ENCODE results near the gene GABRB1. TPM values are rescaled to one million over a fixed set of nuclear protein-coding genes. Genes with fewer than 3 reads are reported as not detected.

Gene GABRB1
- total and polyA plus RNA-seq, 2 experiments from 2014 or later: 0.26 to 0.97 TPM

DNA sequence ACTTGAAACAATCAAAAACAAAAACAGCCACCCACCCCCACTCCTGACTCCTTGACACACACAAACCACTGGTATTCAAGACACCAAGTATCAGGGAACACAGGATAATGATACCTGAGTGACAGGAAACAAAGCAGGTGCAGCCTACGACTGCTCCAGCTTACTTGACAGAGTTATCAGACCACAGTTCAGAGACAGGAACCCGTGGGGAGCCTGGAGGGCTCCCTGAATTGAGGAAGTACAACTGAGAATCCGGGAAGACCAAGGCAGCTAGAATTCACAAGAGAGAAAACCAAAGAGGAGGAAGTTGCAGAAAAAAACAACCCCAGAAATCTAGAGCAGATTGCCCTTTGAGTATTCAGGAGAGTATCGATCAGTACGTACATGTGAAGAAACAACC lies 411.6 kb downstream of the GABRB1 start:
- no peak overlapping the region for H3K27ac ChIP-seq (ENCODE audit: low read depth)

More for the DNA sequence above, 411.6 kb downstream of the GABRB1 start:
- TF ChIP-seq REST (IDR thresholded peaks at IDR 0.05; ENCODE audit: unreplicated experiment) (no peak), STAT1 (IDR thresholded peaks at IDR 0.05; ENCODE audit: unreplicated experiment) (no peak), ZNF331 (CRISPR knock-in tag; IDR thresholded peaks at IDR 0.05; ENCODE audit: low read depth) (no peak), NANOG (IDR thresholded peaks at IDR 0.05; ENCODE audit: borderline replicate concordance) (no peak), CTCF (conservative IDR thresholded peaks at IDR 0.05; ENCODE audit: low read depth in 2 of 2) (no peak), ETS1 (IDR thresholded peaks at IDR 0.05) (no peak), POLR2AphosphoS5 (IDR thresholded peaks at IDR 0.05; ENCODE audit: low read depth) (no peak), JUNB (IDR thresholded peaks at IDR 0.05; ENCODE audit: unreplicated experiment) (no peak), ZNF114 (CRISPR knock-in tag; IDR thresholded peaks at IDR 0.05) (no peak), EZH2phosphoT487 (IDR thresholded peaks at IDR 0.05; ENCODE audit: unreplicated experiment) (no peak), CREB1 (CRISPR knock-in tag; IDR thresholded peaks at IDR 0.05; ENCODE audit: low read depth) (no peak), EZH2 (IDR thresholded peaks at IDR 0.05; ENCODE audit: low read depth, unreplicated experiment) (no peak)
- TF ChIP-seq, protein P1, sequence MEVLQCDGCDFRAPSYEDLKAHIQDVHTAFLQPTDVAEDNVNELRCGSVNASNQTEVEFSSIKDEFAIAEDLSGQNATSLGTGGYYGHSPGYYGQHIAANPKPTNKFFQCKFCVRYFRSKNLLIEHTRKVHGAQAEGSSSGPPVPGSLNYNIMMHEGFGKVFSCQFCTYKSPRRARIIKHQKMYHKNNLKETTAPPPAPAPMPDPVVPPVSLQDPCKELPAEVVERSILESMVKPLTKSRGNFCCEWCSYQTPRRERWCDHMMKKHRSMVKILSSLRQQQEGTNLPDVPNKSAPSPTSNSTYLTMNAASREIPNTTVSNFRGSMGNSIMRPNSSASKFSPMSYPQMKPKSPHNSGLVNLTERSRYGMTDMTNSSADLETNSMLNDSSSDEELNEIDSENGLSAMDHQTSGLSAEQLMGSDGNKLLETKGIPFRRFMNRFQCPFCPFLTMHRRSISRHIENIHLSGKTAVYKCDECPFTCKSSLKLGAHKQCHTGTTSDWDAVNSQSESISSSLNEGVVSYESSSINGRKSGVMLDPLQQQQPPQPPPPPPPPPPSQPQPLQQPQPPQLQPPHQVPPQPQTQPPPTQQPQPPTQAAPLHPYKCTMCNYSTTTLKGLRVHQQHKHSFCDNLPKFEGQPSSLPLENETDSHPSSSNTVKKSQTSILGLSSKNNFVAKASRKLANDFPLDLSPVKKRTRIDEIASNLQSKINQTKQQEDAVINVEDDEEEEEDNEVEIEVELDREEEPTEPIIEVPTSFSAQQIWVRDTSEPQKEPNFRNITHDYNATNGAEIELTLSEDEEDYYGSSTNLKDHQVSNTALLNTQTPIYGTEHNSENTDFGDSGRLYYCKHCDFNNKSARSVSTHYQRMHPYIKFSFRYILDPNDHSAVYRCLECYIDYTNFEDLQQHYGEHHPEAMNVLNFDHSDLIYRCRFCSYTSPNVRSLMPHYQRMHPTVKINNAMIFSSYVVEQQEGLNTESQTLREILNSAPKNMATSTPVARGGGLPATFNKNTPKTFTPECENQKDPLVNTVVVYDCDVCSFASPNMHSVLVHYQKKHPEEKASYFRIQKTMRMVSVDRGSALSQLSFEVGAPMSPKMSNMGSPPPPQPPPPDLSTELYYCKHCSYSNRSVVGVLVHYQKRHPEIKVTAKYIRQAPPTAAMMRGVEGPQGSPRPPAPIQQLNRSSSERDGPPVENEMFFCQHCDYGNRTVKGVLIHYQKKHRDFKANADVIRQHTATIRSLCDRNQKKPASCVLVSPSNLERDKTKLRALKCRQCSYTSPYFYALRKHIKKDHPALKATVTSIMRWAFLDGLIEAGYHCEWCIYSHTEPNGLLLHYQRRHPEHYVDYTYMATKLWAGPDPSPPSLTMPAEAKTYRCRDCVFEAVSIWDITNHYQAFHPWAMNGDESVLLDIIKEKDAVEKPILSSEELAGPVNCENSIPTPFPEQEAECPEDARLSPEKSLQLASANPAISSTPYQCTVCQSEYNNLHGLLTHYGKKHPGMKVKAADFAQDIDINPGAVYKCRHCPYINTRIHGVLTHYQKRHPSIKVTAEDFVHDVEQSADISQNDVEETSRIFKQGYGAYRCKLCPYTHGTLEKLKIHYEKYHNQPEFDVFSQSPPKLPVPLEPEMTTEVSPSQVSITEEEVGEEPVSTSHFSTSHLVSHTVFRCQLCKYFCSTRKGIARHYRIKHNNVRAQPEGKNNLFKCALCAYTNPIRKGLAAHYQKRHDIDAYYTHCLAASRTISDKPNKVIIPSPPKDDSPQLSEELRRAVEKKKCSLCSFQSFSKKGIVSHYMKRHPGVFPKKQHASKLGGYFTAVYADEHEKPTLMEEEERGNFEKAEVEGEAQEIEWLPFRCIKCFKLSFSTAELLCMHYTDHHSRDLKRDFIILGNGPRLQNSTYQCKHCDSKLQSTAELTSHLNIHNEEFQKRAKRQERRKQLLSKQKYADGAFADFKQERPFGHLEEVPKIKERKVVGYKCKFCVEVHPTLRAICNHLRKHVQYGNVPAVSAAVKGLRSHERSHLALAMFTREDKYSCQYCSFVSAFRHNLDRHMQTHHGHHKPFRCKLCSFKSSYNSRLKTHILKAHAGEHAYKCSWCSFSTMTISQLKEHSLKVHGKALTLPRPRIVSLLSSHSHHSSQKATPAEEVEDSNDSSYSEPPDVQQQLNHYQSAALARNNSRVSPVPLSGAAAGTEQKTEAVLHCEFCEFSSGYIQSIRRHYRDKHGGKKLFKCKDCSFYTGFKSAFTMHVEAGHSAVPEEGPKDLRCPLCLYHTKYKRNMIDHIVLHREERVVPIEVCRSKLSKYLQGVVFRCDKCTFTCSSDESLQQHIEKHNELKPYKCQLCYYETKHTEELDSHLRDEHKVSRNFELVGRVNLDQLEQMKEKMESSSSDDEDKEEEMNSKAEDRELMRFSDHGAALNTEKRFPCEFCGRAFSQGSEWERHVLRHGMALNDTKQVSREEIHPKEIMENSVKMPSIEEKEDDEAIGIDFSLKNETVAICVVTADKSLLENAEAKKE (CRISPR knock-in tag; IDR thresholded peaks at IDR 0.05): no peak
- no peaks in the 10 kb centered on the region for H3F3A ChIP-seq (replicated peaks; ENCODE audit: low read depth)
- Mint-ChIP-seq H3K4me3 (no peak overlapping the region), H3K36me3 (ENCODE audit: low read depth) (no peaks in the 10 kb centered on the region), H3K27ac (no peak overlapping the region), H3K9me3 (no peaks in the 10 kb centered on the region), H3K4me1 (peaks cover 8% of the 10 kb centered on the region), H3K27me3 (ENCODE audit: insufficient read depth, low read depth, poor library complexity) (peaks cover 1% of the 10 kb centered on the region)
- ATAC-seq (no peak), DNase-seq (ENCODE audit: low spot score) (no peak)
- no peaks in the 10 kb centered on the region for H3K4me1 ChIP-seq (ENCODE audit: insufficient read depth)
- no peaks in the 10 kb centered on the region for H3K27me3 ChIP-seq (ENCODE audit: insufficient read depth)
- no peaks in the 10 kb centered on the region for H3K36me3 ChIP-seq (ENCODE audit: insufficient read depth)
- H3K9me2 ChIP-seq (ENCODE audit: insufficient read depth): no peaks in the 10 kb centered on the region
- H4K20me1 ChIP-seq (replicated peaks; ENCODE audit: insufficient read depth): no peaks in the 10 kb centered on the region
- H3K4me2 ChIP-seq: no peak overlapping the region
- H3K79me2 ChIP-seq (replicated peaks; ENCODE audit: insufficient read depth): no peaks in the 10 kb centered on the region
- no peak overlapping the region for H3K4me3 ChIP-seq
- H2AFZ ChIP-seq: no peak overlapping the region

Data from GM23338 (cell line).